Renal cortical epithelial cell (primary cell): Measurements from ENCODE around the gene RBM28. TPM values are rescaled to one million over a fixed set of nuclear protein-coding genes. Genes with fewer than 3 reads are reported as not detected.
"Not testable (repeated sequence)": the region's sequence is repeated elsewhere in the genome, so short reads cannot be mapped to it uniquely, and the experiment has no call there.

Source experiments
- DNase-seq: peaks from one replicate; pipeline ENCODE4 v3.0.0-alpha.2; 2011; ENCODE audit warnings: low read depth
- total RNA-seq: library from RNA; depleted of rRNA; stranded (reverse); fragments of >200 nt; gene quantifications from 2 replicates; pipeline ENCODE4 v1.2.3, GENCODE V29; 2014

Gene RBM28
- total RNA-seq, 1 donor from 2014 or later, result 22.0 TPM

GRCh38 chr7:128281605-128282380 lies 61.9 kb downstream of the RBM28 start:
- DNase-seq, result no peak

- DNase-seq, result not testable (repeated sequence)
Measured at GRCh38 chr7:128280451-128280850, 63.3 kb downstream of the RBM28 start.

- DNase-seq, result no peak
Measured at GRCh38 chr7:128279124-128279713, 64.5 kb downstream of the RBM28 start.

GRCh38 chr7:128278366-128278765 lies 65.3 kb downstream of the RBM28 start:
- DNase-seq, result no peak

GRCh38 chr7:128275681-128276080 lies 68.0 kb downstream of the RBM28 start:
- DNase-seq, result no peak

- DNase-seq, result no peak
Measured at GRCh38 chr7:128274884-128275603, 68.7 kb downstream of the RBM28 start.

- DNase-seq, result no peak
Measured at GRCh38 chr7:128274246-128274883, 69.3 kb downstream of the RBM28 start.

GRCh38 chr7:128271942-128272481 lies 71.7 kb downstream of the RBM28 start:
- no peak for DNase-seq

- no peak for DNase-seq
Measured at GRCh38 chr7:128271471-128271941, 72.2 kb downstream of the RBM28 start.

GRCh38 chr7:128270826-128271272 lies 72.9 kb downstream of the RBM28 start:
- DNase-seq, result no peak

- no peak for DNase-seq
Measured at GRCh38 chr7:128268233-128268632, 75.5 kb downstream of the RBM28 start.

GRCh38 chr7:128267595-128267924 lies 76.1 kb downstream of the RBM28 start:
- DNase-seq, result no peak

- peak; percentile 82 for DNase-seq
Measured at GRCh38 chr7:128266883-128267594, 76.7 kb downstream of the RBM28 start.

- no peak for DNase-seq
Measured at GRCh38 chr7:128266529-128266882, 77.2 kb downstream of the RBM28 start.

GRCh38 chr7:128265906-128266300 lies 77.8 kb downstream of the RBM28 start:
- no peak for DNase-seq

GRCh38 chr7:128265156-128265905 lies 78.4 kb downstream of the RBM28 start:
- DNase-seq, result no peak

GRCh38 chr7:128264477-128264876 lies 79.2 kb downstream of the RBM28 start:
- peak; percentile 37 for DNase-seq

- no peak for DNase-seq
Measured at GRCh38 chr7:128263420-128263819, 80.3 kb downstream of the RBM28 start.

- DNase-seq, result no peak
Measured at GRCh38 chr7:128262273-128263028, 81.3 kb downstream of the RBM28 start.
